NOMO-1 treated with dmso at 0.1 percent for 144 hours (cell line): ENCODE data around the gene PTH2R.
"Not testable (repeated sequence)": the region's sequence is repeated elsewhere in the genome, so short reads cannot be mapped to it uniquely, and the experiment has no call there.

Source experiments
- DNase-seq: peaks from one replicate; lab custom pipeline; 2025; ENCODE audit not compliant: unreplicated experiment; lab: John Stamatoyannopoulos, UW

The PTH2R gene

GRCh38 chr2:208485390-208485789 is 78.8 kb downstream of the PTH2R start:
- no peak for DNase-seq

GRCh38 chr2:208488686-208489564 is 82.3 kb downstream of the PTH2R start:
- no peak for DNase-seq

GRCh38 chr2:208489687-208490086 is 83.1 kb downstream of the PTH2R start:
- no peak for DNase-seq

DNA sequence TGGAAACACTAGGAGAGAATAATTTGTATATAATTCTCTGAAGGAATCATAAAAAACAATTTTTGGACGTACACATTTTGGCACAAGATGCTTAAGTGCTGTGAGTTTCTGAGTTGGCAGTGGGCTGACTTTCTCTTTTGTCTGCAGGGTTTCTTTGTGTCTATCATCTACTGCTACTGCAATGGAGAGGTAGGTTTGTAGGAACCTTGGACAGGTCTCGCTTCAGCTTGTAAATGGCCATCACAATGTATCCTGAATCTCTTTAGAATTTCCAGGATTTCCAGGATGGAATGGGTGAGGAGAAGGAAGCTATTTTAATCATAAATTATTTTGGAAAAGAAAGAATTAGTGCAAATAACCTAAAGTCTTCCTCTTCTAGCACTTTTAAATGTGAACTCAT is 83.9 kb downstream of the PTH2R start:
- no peak for DNase-seq

- peak; percentile 31 for DNase-seq
These were observed 85.0 kb downstream of the PTH2R start for GRCh38 chr2:208491641-208492040.

GRCh38 chr2:208492069-208492468 is 85.5 kb downstream of the PTH2R start:
- no peak for DNase-seq

DNA sequence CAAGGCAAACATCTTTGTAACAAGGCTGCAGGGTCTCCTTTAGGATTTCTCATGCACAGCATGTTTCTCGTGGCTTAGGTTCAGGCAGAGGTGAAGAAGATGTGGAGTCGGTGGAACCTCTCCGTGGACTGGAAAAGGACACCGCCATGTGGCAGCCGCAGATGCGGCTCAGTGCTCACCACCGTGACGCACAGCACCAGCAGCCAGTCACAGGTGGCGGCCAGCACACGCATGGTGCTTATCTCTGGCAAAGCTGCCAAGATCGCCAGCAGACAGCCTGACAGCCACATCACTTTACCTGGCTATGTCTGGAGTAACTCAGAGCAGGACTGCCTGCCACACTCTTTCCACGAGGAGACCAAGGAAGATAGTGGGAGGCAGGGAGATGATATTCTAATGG is 86.6 kb downstream of the PTH2R start:
- no peak for DNase-seq

- no peak for DNase-seq
These were observed 89.5 kb downstream of the PTH2R start for GRCh38 chr2:208496129-208496528.

DNA sequence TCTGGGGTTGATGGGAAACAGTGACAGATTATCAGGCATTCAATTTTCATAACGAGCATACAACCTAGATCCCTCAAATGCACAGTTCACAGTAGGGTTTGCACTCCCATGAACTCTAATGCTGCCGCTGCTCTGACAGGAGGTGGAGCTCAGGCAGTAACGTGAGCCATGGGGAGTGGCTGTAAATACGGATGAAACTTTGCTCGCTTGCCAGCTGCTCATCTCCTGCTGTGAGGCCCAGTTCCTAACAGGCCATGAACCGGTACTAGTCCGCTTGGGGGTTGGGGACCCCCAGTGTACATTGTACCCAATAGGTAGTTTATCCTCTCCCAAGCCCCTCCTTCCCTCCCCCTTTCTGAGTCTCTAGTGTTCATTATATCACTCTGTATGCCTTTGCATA is 94.6 kb downstream of the PTH2R start:
- DNase-seq, result no peak

DNA sequence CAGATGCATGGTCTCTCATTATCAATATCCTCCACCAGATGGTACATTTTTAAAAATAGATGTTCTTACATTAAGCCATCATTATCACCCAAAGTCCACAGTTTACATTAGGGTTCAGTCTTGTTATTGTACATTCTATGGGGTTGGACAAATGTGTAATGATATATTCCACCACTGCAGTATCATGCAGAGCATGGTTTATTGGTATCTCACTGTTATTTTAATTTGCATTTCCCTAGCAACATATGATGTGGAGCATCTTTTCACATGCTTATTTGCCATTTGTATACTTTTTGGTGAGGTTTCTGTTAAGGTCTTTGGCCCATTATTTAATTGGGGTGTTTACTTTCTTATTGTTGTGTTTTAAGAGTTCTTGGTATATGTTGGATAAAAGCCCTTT is 95.7 kb downstream of the PTH2R start:
- no peak for DNase-seq

DNA sequence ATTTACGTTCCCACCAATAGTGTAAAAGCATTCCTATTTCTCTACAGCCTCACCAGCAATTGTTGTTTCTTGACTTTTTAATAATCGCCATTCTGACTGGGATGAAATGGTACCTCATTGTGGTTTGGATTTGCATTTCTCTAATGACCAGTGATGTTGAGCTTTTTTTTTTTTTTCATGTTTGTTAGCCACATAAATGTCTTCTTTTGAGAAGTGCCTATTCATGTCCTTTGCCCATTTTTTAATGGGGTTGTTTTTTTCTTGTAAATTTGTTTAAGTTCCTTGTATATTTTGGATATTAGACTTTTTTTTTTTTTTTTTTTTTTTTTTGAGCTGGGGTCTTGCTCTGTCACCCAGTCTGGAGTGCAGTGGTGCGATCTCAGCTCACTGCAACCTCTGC is 98.8 kb downstream of the PTH2R start:
- not testable (repeated sequence) for DNase-seq

- DNase-seq, result no peak
These were observed 103.0 kb downstream of the PTH2R start for GRCh38 chr2:208509586-208509985.

- DNase-seq, result no peak
These were observed 104.4 kb downstream of the PTH2R start for GRCh38 chr2:208511016-208511415.

GRCh38 chr2:208511573-208511972 is 105.0 kb downstream of the PTH2R start:
- no peak for DNase-seq

- no peak for DNase-seq
These were observed 108.5 kb downstream of the PTH2R start for GRCh38 chr2:208515099-208515498.

- DNase-seq, result not testable (repeated sequence)
These were observed 116.5 kb downstream of the PTH2R start for GRCh38 chr2:208523069-208523468.

DNA sequence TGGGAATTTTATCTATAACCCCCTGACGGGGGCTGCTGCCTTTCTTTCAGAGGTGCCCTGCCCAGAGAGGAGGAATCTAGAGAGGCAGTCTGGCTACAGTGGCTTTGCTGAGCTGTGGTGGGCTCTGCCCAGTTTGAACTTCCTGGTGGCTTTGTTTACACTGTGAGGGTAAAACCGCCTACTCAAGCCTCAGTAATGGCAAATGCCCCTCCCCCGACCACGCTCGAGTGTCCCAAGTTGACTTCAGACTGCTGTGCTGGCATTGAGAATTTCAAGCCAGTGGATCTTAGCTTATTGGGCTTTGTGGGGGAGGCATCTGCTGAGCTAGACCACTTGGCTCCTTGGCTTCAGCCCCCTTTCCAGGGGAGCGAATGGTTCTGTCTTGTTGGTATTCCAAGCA is 118.6 kb downstream of the PTH2R start:
- DNase-seq, result not testable (repeated sequence)

DNA sequence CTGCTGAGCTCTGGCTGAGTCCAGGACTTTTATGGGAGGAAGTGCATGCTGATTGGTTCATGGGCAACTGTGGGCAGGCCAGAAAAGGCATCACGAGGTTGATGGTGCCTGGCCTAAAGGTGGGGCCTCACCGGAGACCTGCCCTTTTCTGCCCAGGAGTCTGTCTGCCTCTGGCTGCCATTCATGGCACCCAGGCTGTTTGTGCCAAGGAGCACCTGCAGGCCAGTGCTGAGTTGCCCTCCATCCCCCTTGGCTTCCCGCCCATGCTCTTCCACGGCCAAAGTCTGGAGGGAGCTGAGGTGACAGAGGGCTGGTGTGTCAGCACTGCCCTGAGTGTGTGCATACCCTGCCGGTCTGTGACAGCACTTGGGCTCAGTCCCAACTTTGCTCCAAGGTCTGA is 123.2 kb downstream of the PTH2R start:
- DNase-seq, result no peak

GRCh38 chr2:208531361-208531760 is 124.8 kb downstream of the PTH2R start:
- no peak for DNase-seq

DNA sequence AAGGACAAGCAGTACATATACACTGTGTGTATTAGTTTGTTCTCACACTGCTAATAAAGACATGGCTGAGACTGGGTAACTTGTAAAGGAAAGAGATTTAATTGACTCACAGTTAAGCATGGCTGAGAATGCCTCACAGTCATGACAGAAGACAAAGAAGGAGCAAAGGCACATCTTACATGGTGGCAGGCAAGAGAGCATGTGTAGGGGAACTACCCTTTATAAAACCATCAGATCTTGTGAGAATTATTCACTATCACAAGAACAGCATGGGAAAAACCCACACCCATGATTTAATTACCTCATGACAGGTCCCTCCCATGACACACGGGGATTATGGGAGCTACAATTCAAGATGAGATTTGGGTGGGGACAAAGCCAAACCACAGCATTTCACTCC is 129.0 kb downstream of the PTH2R start:
- not testable (repeated sequence) for DNase-seq

DNA sequence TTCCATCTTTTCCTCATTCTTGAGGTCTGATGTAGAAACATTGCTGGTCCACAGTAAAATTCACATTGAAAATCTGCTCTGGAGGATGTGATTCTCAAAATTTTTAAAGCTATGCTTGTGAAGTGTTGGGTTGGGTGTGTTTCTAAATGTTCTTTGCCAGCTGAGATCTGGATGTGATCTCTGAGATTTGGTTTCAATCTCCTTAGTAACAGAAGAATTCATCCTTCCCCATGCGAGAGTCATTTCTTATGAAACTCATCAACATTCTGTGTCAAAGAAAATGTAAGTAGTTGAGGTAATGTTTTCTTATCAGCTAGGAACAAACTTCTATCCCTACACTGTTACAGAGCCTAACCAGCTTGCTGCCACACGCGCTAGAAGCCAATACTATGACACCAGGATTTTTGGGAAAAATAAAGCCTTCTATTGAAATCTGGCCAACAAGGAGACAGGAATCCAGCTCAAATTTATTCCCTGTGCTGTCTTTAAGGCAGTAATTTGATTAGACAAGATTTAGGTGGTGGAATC is 134.9 kb downstream of the PTH2R start:
- no peak for DNase-seq

DNA sequence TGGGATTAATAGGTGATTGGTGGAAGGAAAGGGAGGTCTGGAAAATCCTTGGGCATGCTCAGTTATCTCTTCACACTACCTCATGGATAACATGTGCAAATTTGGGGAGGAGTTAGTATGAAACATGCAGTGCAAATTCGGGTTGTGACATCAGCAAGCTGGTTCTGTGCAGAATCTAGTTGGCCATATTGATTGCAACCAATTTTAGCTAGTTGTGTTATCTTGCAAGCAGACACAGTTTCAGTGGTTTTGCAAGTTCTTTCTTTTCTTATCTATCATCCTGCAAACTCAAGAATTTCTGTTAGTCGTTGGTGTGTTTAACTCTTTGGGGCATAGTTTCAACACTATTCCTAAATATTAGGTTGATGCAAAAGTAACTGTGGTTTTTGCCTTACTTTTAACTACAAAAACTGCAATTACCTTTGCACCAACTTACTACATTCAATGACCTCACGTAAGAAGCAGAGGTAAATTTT is 135.4 kb downstream of the PTH2R start:
- DNase-seq, result no peak
